ENCODE data around the gene MRPL37. TPM values are rescaled to one million over a fixed set of nuclear protein-coding genes. Genes with fewer than 3 reads are reported as not detected.

MRPL37 gene
- total RNA-seq, 1 donor from 2014 or later: 158 TPM

DNA sequence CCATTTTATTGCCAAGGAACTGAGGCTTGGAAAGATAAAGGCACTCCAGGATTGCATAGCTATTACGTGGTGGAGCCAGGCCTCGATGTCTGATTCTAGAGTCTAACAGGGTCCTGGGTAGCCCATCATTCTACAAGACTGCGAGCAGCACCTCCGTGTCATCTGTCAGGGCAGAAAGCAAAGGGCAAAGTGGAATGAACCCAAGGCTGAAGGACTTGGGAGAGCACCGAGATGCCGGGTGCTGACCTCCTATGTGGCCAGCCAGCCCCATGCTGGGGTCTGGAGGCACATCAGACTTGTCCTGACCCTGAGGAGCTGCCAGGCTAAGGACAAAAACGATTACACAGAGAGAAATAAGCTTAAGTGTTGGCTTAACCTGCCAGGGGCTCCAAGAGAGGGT, 62.3 kb downstream of the MRPL37 start:
- Mint-ChIP-seq H3K27me3 (no peaks in the 10 kb centered on the region), H3K4me3 (no peak overlapping the region), H3K9me3 (no peaks in the 10 kb centered on the region), H3K4me1 (peaks cover 22% of the 10 kb centered on the region), H3K36me3 (ENCODE audit: low read depth) (peaks cover 9% of the 10 kb centered on the region), H3K27ac (peak overlapping the region; percentile 32)
- DNase-seq: no peak
- intact Hi-C loops (cut with micrococcal nuclease): no loop called here

DNA sequence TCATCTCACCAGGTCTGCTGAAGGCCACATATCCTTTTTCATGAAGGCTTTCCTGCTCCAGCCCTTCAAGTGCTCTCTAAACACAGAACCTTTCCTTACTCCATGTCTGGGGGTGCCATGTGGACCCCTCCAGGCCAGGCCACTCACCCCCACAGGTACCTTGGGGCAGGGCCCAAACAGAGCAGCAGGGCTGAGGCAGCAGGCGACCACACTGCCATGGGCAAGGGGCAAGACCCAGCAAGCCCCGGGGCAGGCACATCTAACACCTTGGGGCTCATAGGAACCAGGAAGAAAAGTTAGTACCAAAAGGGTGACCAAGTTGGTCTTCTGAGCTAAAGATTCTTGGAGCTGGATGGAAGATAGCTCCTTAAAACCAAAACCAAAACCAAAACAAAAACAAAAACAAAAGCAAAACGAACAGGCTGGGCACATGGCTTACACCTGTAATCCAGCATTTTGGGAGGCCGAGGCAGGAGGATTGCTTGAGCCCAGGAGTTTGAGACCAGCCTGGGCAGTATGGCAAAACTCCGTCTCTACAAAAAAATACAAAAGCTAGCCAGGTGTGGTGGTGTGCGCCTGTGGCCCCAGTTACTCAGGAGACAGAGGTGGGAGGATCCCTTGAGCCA, 63.7 kb downstream of the MRPL37 start:
- Mint-ChIP-seq H3K36me3 (ENCODE audit: low read depth) (peaks cover 2% of the 10 kb centered on the region), H3K27me3 (no peaks in the 10 kb centered on the region), H3K4me3 (no peak overlapping the region), H3K4me1 (peaks cover 21% of the 10 kb centered on the region), H3K27ac (peak overlapping the region; percentile 72), H3K9me3 (no peaks in the 10 kb centered on the region)
- DNase-seq: peak; percentile 65
- intact Hi-C loops (cut with micrococcal nuclease): no loop called here

DNA sequence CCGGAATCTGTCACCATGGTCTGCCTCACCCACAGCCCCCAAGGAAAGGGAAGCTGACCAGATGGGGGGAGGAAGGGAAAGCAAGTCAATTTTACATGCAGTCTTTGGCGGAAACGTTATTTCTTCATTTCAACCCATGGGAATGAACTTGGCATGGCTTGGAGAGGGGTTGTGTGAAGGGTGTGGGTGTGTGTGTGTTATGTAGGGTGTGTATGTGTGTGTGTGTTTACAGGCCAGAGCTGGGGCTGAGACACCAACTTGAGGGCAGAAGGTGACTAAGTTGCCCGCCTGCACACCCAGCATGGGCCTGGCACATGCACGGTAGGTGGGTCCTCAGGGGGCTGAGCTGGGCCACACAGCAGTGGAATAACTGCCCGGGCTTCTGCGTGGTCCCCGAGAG, 65.2 kb downstream of the MRPL37 start:
- Mint-ChIP-seq H3K4me1 (peaks cover 24% of the 10 kb centered on the region), H3K27ac (peak overlapping the region; percentile 26), H3K4me3 (no peak overlapping the region), H3K27me3 (no peaks in the 10 kb centered on the region), H3K9me3 (no peaks in the 10 kb centered on the region), H3K36me3 (ENCODE audit: low read depth) (peaks cover 2% of the 10 kb centered on the region)
- intact Hi-C loops (cut with micrococcal nuclease): no loop called here
- DNase-seq: no peak

DNA sequence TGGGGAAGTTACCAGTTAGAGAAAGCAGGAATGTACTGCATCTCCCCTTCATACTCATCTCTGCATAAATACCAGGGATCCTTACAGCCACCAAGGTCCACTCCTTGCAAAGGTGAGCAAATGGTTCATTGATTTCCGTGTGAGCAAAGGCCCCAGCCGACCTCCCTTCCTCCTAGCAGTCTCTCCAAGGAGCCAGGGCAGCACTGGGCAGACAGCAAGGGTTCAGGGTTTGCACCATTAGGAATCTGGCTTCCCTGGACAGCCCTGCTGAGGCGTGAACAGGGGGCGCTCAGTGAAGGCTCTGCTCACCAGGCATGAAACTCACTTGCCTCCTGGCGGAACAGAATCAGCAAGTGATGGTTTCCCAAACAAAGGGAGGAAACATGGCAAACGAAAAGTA, 65.7 kb downstream of the MRPL37 start:
- no peak for DNase-seq
- Mint-ChIP-seq H3K36me3 (ENCODE audit: low read depth) (peaks cover 2% of the 10 kb centered on the region), H3K4me3 (no peak overlapping the region), H3K4me1 (peaks cover 25% of the 10 kb centered on the region), H3K27ac (no peak overlapping the region), H3K27me3 (no peaks in the 10 kb centered on the region), H3K9me3 (no peaks in the 10 kb centered on the region)
- intact Hi-C loops (cut with micrococcal nuclease): no loop called here

DNA sequence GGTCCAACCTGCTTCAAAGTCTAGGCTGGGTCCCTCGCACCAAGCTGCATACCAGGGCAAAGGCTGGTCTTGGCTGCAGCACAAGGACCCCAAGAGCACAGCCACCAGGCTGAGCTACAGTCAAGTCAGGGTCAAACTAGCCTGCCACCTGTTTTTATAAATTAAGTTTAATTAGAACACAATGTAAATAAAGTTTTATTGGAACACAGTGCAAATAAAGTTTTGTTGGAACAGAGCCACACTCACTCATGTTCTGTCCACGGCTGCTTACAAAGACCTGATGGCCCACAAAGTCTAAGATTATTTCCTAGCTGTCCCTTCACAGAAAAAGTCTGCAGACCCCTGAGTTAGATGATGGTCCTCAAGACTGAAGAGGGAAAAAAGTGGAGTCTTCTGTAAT, 66.2 kb downstream of the MRPL37 start:
- peaks cover 25% of the 10 kb centered on the region for H3K4me1 Mint-ChIP-seq
- H3K27ac Mint-ChIP-seq: no peak overlapping the region
- intact Hi-C loops (cut with micrococcal nuclease): no loop called here
- H3K27me3 Mint-ChIP-seq: no peaks in the 10 kb centered on the region
- no peak for DNase-seq
- H3K36me3 Mint-ChIP-seq (ENCODE audit: low read depth): peaks cover 2% of the 10 kb centered on the region
- no peaks in the 10 kb centered on the region for H3K9me3 Mint-ChIP-seq
- H3K4me3 Mint-ChIP-seq: no peak overlapping the region

DNA sequence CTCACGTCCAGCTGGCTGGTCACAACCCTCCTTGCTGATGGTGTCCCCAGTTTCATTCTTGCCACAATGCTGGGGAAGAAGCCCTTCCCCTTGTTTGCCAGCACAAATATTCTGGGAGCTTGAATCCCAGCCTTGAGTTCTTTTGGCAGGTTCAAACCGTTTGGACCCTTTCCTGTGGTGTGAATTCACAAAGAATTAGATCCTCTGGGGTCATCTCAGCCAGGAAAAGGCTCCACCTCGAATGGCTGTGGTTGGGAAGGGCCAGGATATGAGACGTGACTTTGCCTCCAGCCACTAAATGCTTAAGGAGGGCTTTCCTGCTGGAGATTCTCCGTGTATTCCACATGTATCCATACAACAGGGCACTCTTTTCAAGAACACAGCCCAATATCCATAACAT, 66.9 kb downstream of the MRPL37 start:
- intact Hi-C loops (cut with micrococcal nuclease): no loop called here
- no peak overlapping the region for H3K4me3 Mint-ChIP-seq
- H3K9me3 Mint-ChIP-seq: no peaks in the 10 kb centered on the region
- peak overlapping the region; percentile 56 for H3K27ac Mint-ChIP-seq
- H3K27me3 Mint-ChIP-seq: no peaks in the 10 kb centered on the region
- no peak for DNase-seq
- peaks cover 22% of the 10 kb centered on the region for H3K4me1 Mint-ChIP-seq
- H3K36me3 Mint-ChIP-seq (ENCODE audit: low read depth): peaks cover 5% of the 10 kb centered on the region

Other genes starting within 250 kb of the MRPL37 start
- gene LDLRAD1, start 182.0 kb upstream of the MRPL37 start, total RNA-seq: not detected in 2 replicates
- 99.3 and 127 TPM in 2 replicates for gene TMEM59, start 147.0 kb upstream of the MRPL37 start, total RNA-seq
- gene TCEANC2, start 146.6 kb upstream of the MRPL37 start, total RNA-seq: 10.0 and 11.6 TPM in 2 replicates
- gene CDCP2, start 47.2 kb upstream of the MRPL37 start, total RNA-seq: not detected in 2 replicates
- gene CYB5RL, start 137 bp upstream of the MRPL37 start, total RNA-seq: 10.1 and 11.3 TPM in 2 replicates
- 84.1 and 87.9 TPM in 2 replicates for gene SSBP3, start 206.2 kb downstream of the MRPL37 start, total RNA-seq

All from activated CD4-positive, alpha-beta T cell treated with anti-CD3 and anti-CD28 coated beads, Interleukin-2, amount 10 ng/mL, durations not matched to agents 24 days and 14 days (primary cell).